ENCODE measurements around the gene GDF7.

The GDF7 gene

GRCh38 chr2:20661421-20662307 is 5.3 kb upstream of the GDF7 start:
- DNase-seq (ENCODE audit: low spot score) = no peak

- no peak for DNase-seq (ENCODE audit: low spot score)
Observed at GRCh38 chr2:20662308-20662937, 4.5 kb upstream of the GDF7 start.

GRCh38 chr2:20663196-20664070 is 3.5 kb upstream of the GDF7 start:
- DNase-seq (ENCODE audit: low spot score) = no peak

- DNase-seq (ENCODE audit: low spot score) = no peak
Observed at GRCh38 chr2:20664071-20664390, 2.9 kb upstream of the GDF7 start.

GRCh38 chr2:20664431-20665242 is 2.3 kb upstream of the GDF7 start:
- no peak for DNase-seq (ENCODE audit: low spot score)

GRCh38 chr2:20665243-20666004 is 1.5 kb upstream of the GDF7 start:
- no peak for DNase-seq (ENCODE audit: low spot score)

GRCh38 chr2:20666005-20666303 is 990 bp upstream of the GDF7 start:
- no peak for DNase-seq (ENCODE audit: low spot score)

- DNase-seq (ENCODE audit: low spot score) = peak; percentile 62
Observed at GRCh38 chr2:20667151-20667530, 197 bp downstream of the GDF7 start.

GRCh38 chr2:20667531-20668401 is 822 bp downstream of the GDF7 start:
- peak; percentile 57 for DNase-seq (ENCODE audit: low spot score)

- DNase-seq (ENCODE audit: low spot score) = peak; percentile 50
Observed at GRCh38 chr2:20668451-20668850, 1.5 kb downstream of the GDF7 start.

- peak; percentile 30 for DNase-seq (ENCODE audit: low spot score)
Observed at GRCh38 chr2:20668871-20669475, 2.0 kb downstream of the GDF7 start.

GRCh38 chr2:20669562-20670314 is 2.8 kb downstream of the GDF7 start:
- no peak for DNase-seq (ENCODE audit: low spot score)

- no peak for DNase-seq (ENCODE audit: low spot score)
Observed at GRCh38 chr2:20670315-20671035, 3.5 kb downstream of the GDF7 start.

GRCh38 chr2:20671036-20671735 is 4.2 kb downstream of the GDF7 start:
- DNase-seq (ENCODE audit: low spot score) = no peak

- DNase-seq (ENCODE audit: low spot score) = no peak
Observed at GRCh38 chr2:20671736-20672080, 4.8 kb downstream of the GDF7 start.

- no peak for DNase-seq (ENCODE audit: low spot score)
Observed at GRCh38 chr2:20672201-20672951, 5.4 kb downstream of the GDF7 start.

- DNase-seq (ENCODE audit: low spot score) = no peak
Observed at GRCh38 chr2:20673686-20674308, 6.9 kb downstream of the GDF7 start.

Measured in left forelimb (tissue), 1 donor.